Measurements from ENCODE around the gene KIFC3. TPM values are rescaled to one million over a fixed set of nuclear protein-coding genes. Genes with fewer than 3 reads are reported as not detected.
"Not testable (repeated sequence)": the region's sequence is repeated elsewhere in the genome, so short reads cannot be mapped to it uniquely, and the experiment has no call there.

The KIFC3 gene
- total RNA-seq, 2 experiments from 2014 or later = not detected

DNA sequence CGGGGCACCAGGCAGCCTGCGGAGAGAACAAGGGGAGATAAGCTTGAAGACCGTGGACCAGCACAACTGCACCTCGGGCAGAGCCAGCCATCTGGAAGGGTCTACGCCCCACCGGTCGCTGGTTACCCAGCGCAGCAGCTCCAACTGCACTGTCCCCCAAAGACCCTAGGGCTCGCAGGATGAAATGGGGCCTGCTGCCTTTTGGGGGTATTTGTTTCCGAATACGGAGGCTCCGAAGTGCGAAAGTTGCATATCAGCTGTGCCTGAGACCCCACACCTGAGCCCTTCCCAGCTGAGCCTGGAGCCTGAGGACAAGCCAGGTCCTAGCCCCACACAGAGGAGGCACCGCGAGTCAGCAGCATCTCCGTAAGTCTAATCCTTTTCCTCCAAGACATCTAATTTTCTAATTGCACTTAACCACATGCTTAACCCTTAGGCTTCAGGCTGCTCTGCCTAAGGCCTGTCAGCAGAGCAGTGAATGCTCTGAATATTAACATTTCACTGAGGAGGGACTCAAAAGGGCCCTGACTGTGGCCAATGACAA, 4.0 kb downstream of the KIFC3 start:
- peaks cover 36% of the 10 kb centered on the region for H3K4me1 ChIP-seq (ENCODE audit: insufficient read depth, low read length)
- H3K9me3 ChIP-seq (ENCODE audit: control insufficient read depth in 1 of 2, insufficient read depth in 1 of 2, low read length in 2 of 2) = no peaks in the 10 kb centered on the region
- H3K4me1 Mint-ChIP-seq (ENCODE audit: low read depth) = peaks cover 37% of the 10 kb centered on the region
- H3K4me3 ChIP-seq (ENCODE audit: low read length) = no peak overlapping the region
- peaks cover 10 to 12% of the 10 kb centered on the region in 2 experiments for H3K27me3 ChIP-seq (ENCODE audit: control insufficient read depth in 1 of 2, insufficient read depth in 2 of 2, low read length in 2 of 2)
- no peak overlapping the region for H3K4me3 Mint-ChIP-seq
- no peak overlapping the region for H3K27ac ChIP-seq (ENCODE audit: low read depth in 1 of 2, low read length in 2 of 2)
- H3K27ac Mint-ChIP-seq = no peak overlapping the region
- TF ChIP-seq, protein P1, sequence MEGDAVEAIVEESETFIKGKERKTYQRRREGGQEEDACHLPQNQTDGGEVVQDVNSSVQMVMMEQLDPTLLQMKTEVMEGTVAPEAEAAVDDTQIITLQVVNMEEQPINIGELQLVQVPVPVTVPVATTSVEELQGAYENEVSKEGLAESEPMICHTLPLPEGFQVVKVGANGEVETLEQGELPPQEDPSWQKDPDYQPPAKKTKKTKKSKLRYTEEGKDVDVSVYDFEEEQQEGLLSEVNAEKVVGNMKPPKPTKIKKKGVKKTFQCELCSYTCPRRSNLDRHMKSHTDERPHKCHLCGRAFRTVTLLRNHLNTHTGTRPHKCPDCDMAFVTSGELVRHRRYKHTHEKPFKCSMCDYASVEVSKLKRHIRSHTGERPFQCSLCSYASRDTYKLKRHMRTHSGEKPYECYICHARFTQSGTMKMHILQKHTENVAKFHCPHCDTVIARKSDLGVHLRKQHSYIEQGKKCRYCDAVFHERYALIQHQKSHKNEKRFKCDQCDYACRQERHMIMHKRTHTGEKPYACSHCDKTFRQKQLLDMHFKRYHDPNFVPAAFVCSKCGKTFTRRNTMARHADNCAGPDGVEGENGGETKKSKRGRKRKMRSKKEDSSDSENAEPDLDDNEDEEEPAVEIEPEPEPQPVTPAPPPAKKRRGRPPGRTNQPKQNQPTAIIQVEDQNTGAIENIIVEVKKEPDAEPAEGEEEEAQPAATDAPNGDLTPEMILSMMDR (IDR thresholded peaks at IDR 0.05) = no peak
- DNase-seq (no peak), ATAC-seq (ENCODE audit: poor library complexity) (no peak)
- no peaks in the 10 kb centered on the region for H3K9me3 Mint-ChIP-seq
- POLR2A ChIA-PET = no interaction called here
- intact Hi-C loops (cut with DNase I, micrococcal nuclease) = no loop called here
- peaks cover 22% of the 10 kb centered on the region for H3K27me3 Mint-ChIP-seq
- no peaks in the 10 kb centered on the region for H3K36me3 Mint-ChIP-seq (ENCODE audit: low read depth)
- CTCF ChIA-PET = no interaction called here
- H3K36me3 ChIP-seq (ENCODE audit: insufficient read depth, low read length) = no peaks in the 10 kb centered on the region

DNA sequence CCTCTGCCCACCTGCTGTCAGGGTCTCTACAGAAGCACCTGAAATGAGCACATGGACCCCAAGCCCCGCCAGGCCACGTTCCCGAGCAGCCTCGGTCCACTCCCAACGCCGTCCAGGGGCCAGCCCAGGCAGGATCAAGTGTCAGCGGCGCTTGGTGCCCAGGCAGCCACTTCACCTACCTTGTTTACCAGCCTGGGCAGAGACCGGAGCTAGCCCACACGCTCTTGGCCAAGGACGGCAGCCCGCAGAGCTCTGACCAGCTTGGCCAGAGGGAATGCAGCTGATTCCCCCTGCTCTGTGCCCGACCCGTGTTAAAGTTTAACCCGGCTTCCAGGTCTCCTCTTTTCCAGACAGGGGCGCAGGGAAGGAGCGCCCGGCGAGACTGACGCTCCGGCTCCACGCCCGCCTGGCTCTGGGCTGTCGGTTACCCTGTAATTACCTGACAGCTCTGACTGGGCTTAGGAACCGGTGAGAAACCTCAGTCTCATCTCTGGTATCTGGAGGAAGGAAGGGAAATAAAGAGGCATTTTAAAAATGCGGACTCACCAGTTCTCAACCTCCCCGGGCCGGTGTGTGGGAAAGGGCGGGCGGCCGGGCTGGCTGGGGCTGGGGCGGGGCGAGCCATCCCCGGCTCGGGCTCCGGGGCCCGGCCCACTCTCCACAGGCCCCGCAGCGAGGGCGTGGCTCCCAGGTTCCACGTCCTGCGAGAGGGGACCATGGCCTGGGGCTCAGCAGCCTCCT, 4.6 kb downstream of the KIFC3 start:
- Histone ChIP-seq H3K4me1 (ENCODE audit: insufficient read depth, low read length) (peaks cover 32% of the 10 kb centered on the region), H3K27ac (ENCODE audit: low read depth in 1 of 2, low read length in 2 of 2) (no peak overlapping the region), H3K4me3 (ENCODE audit: low read length) (no peak overlapping the region), H3K27me3 (ENCODE audit: control insufficient read depth in 1 of 2, insufficient read depth in 2 of 2, low read length in 2 of 2) (peaks cover 6 to 8% of the 10 kb centered on the region in 2 experiments), H3K36me3 (ENCODE audit: insufficient read depth, low read length) (no peaks in the 10 kb centered on the region), H3K9me3 (ENCODE audit: control insufficient read depth in 1 of 2, insufficient read depth in 1 of 2, low read length in 2 of 2) (no peaks in the 10 kb centered on the region)
- POLR2A ChIA-PET = no interaction called here
- H3K27me3 Mint-ChIP-seq = peaks cover 18% of the 10 kb centered on the region
- ATAC-seq (ENCODE audit: poor library complexity) (no peak), DNase-seq (no peak)
- no peak overlapping the region for H3K4me3 Mint-ChIP-seq
- H3K36me3 Mint-ChIP-seq (ENCODE audit: low read depth) = no peaks in the 10 kb centered on the region
- TF ChIP-seq, protein P1 (IDR thresholded peaks at IDR 0.05) = no peak
- H3K4me1 Mint-ChIP-seq (ENCODE audit: low read depth) = peaks cover 32% of the 10 kb centered on the region
- no peaks in the 10 kb centered on the region for H3K9me3 Mint-ChIP-seq
- H3K27ac Mint-ChIP-seq = no peak overlapping the region
- CTCF ChIA-PET = no interaction called here
- intact Hi-C loops (cut with DNase I, micrococcal nuclease) = no loop called here

DNA sequence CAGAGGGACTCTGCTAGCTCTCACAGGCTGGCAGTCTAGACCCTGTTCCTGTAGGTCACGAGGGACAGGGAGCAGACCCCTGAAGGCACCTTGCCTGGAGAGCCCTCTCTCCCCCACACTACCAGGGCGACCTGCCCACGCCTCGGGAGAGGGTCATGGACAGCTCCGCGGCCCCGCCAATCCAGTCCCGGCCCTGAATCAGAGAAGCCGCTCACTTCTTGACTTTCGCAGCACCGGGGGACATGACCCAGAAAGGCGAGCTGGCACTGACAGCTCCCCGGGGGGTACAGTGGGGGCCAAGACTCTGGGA, 5.1 kb downstream of the KIFC3 start:
- Mint-ChIP-seq H3K27ac (no peak overlapping the region), H3K9me3 (no peaks in the 10 kb centered on the region), H3K4me3 (no peak overlapping the region), H3K27me3 (peaks cover 14% of the 10 kb centered on the region), H3K36me3 (ENCODE audit: low read depth) (no peaks in the 10 kb centered on the region), H3K4me1 (ENCODE audit: low read depth) (peaks cover 29% of the 10 kb centered on the region)
- ATAC-seq (ENCODE audit: poor library complexity) (no peak), DNase-seq (no peak)
- H3K4me1 ChIP-seq (ENCODE audit: insufficient read depth, low read length) = peaks cover 29% of the 10 kb centered on the region
- no peaks in the 10 kb centered on the region for H3K9me3 ChIP-seq (ENCODE audit: control insufficient read depth in 1 of 2, insufficient read depth in 1 of 2, low read length in 2 of 2)
- no peaks in the 10 kb centered on the region for H3K36me3 ChIP-seq (ENCODE audit: insufficient read depth, low read length)
- no peak overlapping the region for H3K4me3 ChIP-seq (ENCODE audit: low read length)
- TF ChIP-seq, protein P1 (IDR thresholded peaks at IDR 0.05) = no peak
- ChIA-PET CTCF (no interaction called here), POLR2A (no interaction called here)
- no peak overlapping the region for H3K27ac ChIP-seq (ENCODE audit: low read depth in 1 of 2, low read length in 2 of 2)
- H3K27me3 ChIP-seq (ENCODE audit: control insufficient read depth in 1 of 2, insufficient read depth in 2 of 2, low read length in 2 of 2) = peaks cover 4 to 6% of the 10 kb centered on the region in 2 experiments
- intact Hi-C loops (cut with DNase I, micrococcal nuclease) = no loop called here

DNA sequence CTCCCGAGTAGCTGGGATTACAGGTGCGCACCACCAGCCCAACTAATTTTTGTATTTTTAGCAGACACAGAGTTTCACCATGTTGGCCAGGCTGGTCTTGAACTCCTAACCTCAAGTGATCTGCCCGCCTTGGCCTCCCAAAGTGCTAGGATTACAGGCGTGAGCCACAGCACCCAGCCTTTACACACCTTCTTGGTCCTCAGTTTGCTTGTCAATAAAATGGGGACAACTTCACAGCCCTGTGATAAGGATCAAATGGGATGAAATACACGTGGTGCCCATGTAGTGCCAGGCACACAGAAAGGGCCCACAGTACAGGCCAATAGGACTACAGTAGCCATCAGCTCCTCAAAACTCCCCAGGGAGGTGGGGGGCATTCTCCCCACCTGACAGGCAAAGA, 6.3 kb downstream of the KIFC3 start:
- DNase-seq; H3K4me3 ChIP-seq (ENCODE audit: low read length); ATAC-seq (ENCODE audit: poor library complexity); H3K27ac ChIP-seq (ENCODE audit: low read depth in 1 of 2, low read length in 2 of 2); H3K27me3 ChIP-seq (ENCODE audit: control insufficient read depth in 1 of 2, insufficient read depth in 2 of 2, low read length in 2 of 2); H3K4me3 Mint-ChIP-seq; H3K36me3 Mint-ChIP-seq (ENCODE audit: low read depth); POLR2A ChIA-PET; intact Hi-C loops (cut with DNase I, micrococcal nuclease); H3K27ac Mint-ChIP-seq; H3K27me3 Mint-ChIP-seq; H3K36me3 ChIP-seq (ENCODE audit: insufficient read depth, low read length); H3K9me3 ChIP-seq (ENCODE audit: control insufficient read depth in 1 of 2, insufficient read depth in 1 of 2, low read length in 2 of 2); H3K9me3 Mint-ChIP-seq: not testable (repeated sequence)
- CTCF ChIA-PET = interaction anchor here (1.5 kb wide), 1 partner anchor 176 kb away, joined by 3 read pairs; no protein-coding TSS in a partner anchor
- H3K4me1 Mint-ChIP-seq (ENCODE audit: low read depth) = peaks cover 24% of the 10 kb centered on the region
- peaks cover 20% of the 10 kb centered on the region for H3K4me1 ChIP-seq (ENCODE audit: insufficient read depth, low read length)

All from CD4-positive, alpha-beta T cell (primary cell).